Measurements from ENCODE around the gene TDRD3.
"Not testable (repeated sequence)": the region's sequence is repeated elsewhere in the genome, so short reads cannot be mapped to it uniquely, and the experiment has no call there.

DNA sequence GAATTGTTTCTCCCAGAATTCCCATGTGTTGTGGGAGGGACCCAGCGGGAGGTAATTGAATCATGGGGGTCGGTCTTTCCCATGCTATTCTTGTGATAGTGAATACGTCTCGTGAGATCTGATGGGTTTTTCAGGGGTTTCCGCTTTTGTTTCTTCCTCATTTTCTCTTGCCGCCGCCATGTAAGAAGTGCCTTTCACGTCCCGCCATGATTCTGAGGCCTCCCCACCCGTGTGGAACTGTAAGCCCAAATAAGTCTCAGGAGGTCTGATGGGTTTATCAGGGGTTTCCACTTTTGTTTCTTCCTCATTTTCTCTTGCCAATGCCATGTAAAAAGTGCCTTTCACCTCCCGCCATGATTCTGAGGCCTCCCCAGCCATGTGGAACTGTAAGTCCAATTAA lies 10.8 kb downstream of the TDRD3 start:
- TF ChIP-seq, protein P1, sequence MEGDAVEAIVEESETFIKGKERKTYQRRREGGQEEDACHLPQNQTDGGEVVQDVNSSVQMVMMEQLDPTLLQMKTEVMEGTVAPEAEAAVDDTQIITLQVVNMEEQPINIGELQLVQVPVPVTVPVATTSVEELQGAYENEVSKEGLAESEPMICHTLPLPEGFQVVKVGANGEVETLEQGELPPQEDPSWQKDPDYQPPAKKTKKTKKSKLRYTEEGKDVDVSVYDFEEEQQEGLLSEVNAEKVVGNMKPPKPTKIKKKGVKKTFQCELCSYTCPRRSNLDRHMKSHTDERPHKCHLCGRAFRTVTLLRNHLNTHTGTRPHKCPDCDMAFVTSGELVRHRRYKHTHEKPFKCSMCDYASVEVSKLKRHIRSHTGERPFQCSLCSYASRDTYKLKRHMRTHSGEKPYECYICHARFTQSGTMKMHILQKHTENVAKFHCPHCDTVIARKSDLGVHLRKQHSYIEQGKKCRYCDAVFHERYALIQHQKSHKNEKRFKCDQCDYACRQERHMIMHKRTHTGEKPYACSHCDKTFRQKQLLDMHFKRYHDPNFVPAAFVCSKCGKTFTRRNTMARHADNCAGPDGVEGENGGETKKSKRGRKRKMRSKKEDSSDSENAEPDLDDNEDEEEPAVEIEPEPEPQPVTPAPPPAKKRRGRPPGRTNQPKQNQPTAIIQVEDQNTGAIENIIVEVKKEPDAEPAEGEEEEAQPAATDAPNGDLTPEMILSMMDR (IDR thresholded peaks at IDR 0.05; ENCODE audit: borderline replicate concordance, extremely low read depth, low read length, poor library complexity, severe bottlenecking), result not testable (repeated sequence)
- not testable (repeated sequence) for TF ChIP-seq EZH2 (IDR thresholded peaks at IDR 0.05; ENCODE audit: borderline replicate concordance, low read depth, low read length, severe bottlenecking)

All from DND-41 (cell line).